Mesendoderm (in vitro differentiated cells): ENCODE data around the gene MILR1.
"Not testable (repeated sequence)": the region's sequence is repeated elsewhere in the genome, so short reads cannot be mapped to it uniquely, and the experiment has no call there.

Experiments used
- DNase-seq: peaks from one replicate; pipeline ENCODE4 v3.0.0; 2013
- H2AK5ac ChIP-seq: 2 replicates; pipeline ENCODE4 v1.6.1; 2013; ENCODE audit warnings: low read length, inconsistent platforms
- H2BK120ac ChIP-seq: 2 replicates; pipeline ENCODE4 v1.6.1; 2013; ENCODE audit warnings: low read depth, mild to moderate bottlenecking, low read length, moderate library complexity, mixed read lengths
- H2BK15ac ChIP-seq: replicated peaks from 2 replicates; pipeline ENCODE4 v1.6.1; 2013; ENCODE audit warnings: low read depth, mild to moderate bottlenecking, moderate library complexity
- H2BK5ac ChIP-seq: 2 replicates; pipeline ENCODE4 v1.6.1; 2013; ENCODE audit warnings: low read length, inconsistent platforms
- H3K18ac ChIP-seq: 2 replicates; pipeline ENCODE4 v1.6.1; 2013; ENCODE audit warnings: mild to moderate bottlenecking, low read length, mixed read lengths
- H3K23ac ChIP-seq: one replicate; pipeline ENCODE4 v1.6.1; 2013; ENCODE audit warnings: low read length
- H3K27ac ChIP-seq: 2 replicates; pipeline ENCODE4 v1.5.1; 2013; ENCODE audit warnings: low read depth, mild to moderate bottlenecking, inconsistent platforms, low read length, moderate library complexity
- H3K27me3 ChIP-seq: 2 replicates; pipeline ENCODE4 v1.6.1; 2013; ENCODE audit warnings: low read length, control low read depth, mild to moderate bottlenecking, inconsistent platforms; ENCODE audit not compliant: insufficient read depth, poor library complexity
- H3K36me3 ChIP-seq: 2 replicates; pipeline ENCODE4 v1.6.1; 2013; ENCODE audit warnings: low read length, inconsistent platforms; ENCODE audit not compliant: control insufficient read depth, insufficient read depth
- H3K4ac ChIP-seq: one replicate; pipeline ENCODE4 v1.6.1; 2013; ENCODE audit warnings: low read depth, mild to moderate bottlenecking, low read length, moderate library complexity
- H3K4me1 ChIP-seq: 2 replicates; pipeline ENCODE4 v1.6.1; 2013; ENCODE audit warnings: low read depth, low read length, inconsistent platforms; ENCODE audit not compliant: control insufficient read depth
- H3K4me2 ChIP-seq: 2 replicates; pipeline ENCODE4 v1.6.1; 2013; ENCODE audit warnings: low read length
- H3K4me3 ChIP-seq: 2 replicates; pipeline ENCODE4 v1.5.1; 2013; ENCODE audit warnings: mild to moderate bottlenecking, low read length
- H3K56ac ChIP-seq: one replicate; pipeline ENCODE4 v1.6.1; 2013; ENCODE audit warnings: low read length
- H3K79me1 ChIP-seq: 2 replicates; pipeline ENCODE4 v1.6.1; 2013; ENCODE audit warnings: low read length, inconsistent platforms
- H3K79me2 ChIP-seq: 2 replicates; pipeline ENCODE4 v1.6.1; 2013; ENCODE audit warnings: mild to moderate bottlenecking, low read length; ENCODE audit not compliant: control insufficient read depth, insufficient read depth
- H3K9ac ChIP-seq: 2 replicates; pipeline ENCODE4 v1.6.1; 2013; ENCODE audit warnings: low read length, inconsistent platforms
- H4K5ac ChIP-seq: one replicate; pipeline ENCODE4 v1.6.1; 2013; ENCODE audit warnings: low read length
- H4K8ac ChIP-seq: one replicate; pipeline ENCODE4 v1.6.1; 2013; ENCODE audit warnings: low read depth, mild to moderate bottlenecking, control low read depth, low read length, moderate library complexity
- WGBS: extraction: QIAGEN DNeasy Blood & Tissue Kit; methylation state at CpG from one replicate; pipeline ENCODE4 v1.1.7; 2013; ENCODE audit warnings: low lambda C conversion rate, missing lambda C conversion rate; ENCODE audit not compliant: insufficient coverage; ENCODE audit errors: extremely low coverage; 5-methylcytosine and 5-hydroxymethylcytosine counted together

The MILR1 gene

DNA sequence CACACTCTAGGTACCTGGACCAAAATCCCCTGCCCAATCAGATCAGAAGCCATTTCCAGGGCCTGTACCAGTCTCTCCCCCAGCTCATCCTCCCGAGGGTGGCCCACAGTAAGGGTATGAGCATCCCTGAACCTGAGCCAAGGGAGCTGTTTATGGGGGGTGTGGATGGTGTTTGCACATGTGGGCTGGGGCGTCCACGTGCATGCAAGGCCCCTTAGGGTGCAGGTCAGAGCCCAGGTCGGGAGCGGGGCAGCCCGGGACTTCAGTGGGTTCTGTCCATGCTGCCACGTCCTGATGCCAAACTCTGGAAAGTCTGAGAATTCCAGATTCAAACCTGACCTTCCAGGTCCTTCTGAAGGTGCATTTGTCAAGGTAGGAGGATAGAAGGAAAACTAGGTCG lies 9.8 kb downstream of the MILR1 start:
- Histone ChIP-seq H3K4me2 (no peak overlapping the region), H4K8ac (no peak overlapping the region), H2BK5ac (no peak overlapping the region), H3K4me3 (no peak overlapping the region), H4K5ac (no peak overlapping the region), H3K18ac (no peak overlapping the region), H3K36me3 (no peaks in the 10 kb centered on the region), H3K4ac (no peak overlapping the region), H3K4me1 (no peaks in the 10 kb centered on the region), H3K23ac (no peak overlapping the region), H3K79me2 (no peaks in the 10 kb centered on the region), H2BK120ac (no peak overlapping the region), H2BK15ac (no peak overlapping the region), H3K56ac (no peak overlapping the region), H2AK5ac (no peak overlapping the region), H3K9ac (no peak overlapping the region), H3K79me1 (no peaks in the 10 kb centered on the region), H3K27me3 (no peaks in the 10 kb centered on the region), H3K27ac (no peak overlapping the region)
- DNase-seq, result no peak
- WGBS, result no CpG with 5 or more reads among the region's 8 CpGs

GRCh38 chr17:64459284-64459747 lies 10.4 kb downstream of the MILR1 start:
- no peak overlapping the region for H3K18ac ChIP-seq
- H2BK120ac ChIP-seq, result no peak overlapping the region
- no peak overlapping the region for H3K4me2 ChIP-seq
- H2BK15ac ChIP-seq, result no peak overlapping the region
- no peaks in the 10 kb centered on the region for H3K79me2 ChIP-seq
- H3K27ac ChIP-seq, result no peak overlapping the region
- WGBS, result no CpG with 5 or more reads among the region's 6 CpGs
- no peak overlapping the region for H3K23ac ChIP-seq
- H4K8ac ChIP-seq, result no peak overlapping the region
- no peak overlapping the region for H2BK5ac ChIP-seq
- H3K4me3 ChIP-seq, result no peak overlapping the region
- no peak overlapping the region for H3K56ac ChIP-seq
- no peak overlapping the region for H2AK5ac ChIP-seq
- H3K4ac ChIP-seq, result no peak overlapping the region
- no peak for DNase-seq
- no peak overlapping the region for H4K5ac ChIP-seq
- no peak overlapping the region for H3K9ac ChIP-seq
- no peaks in the 10 kb centered on the region for H3K79me1 ChIP-seq
- H3K36me3 ChIP-seq, result no peaks in the 10 kb centered on the region
- no peaks in the 10 kb centered on the region for H3K27me3 ChIP-seq
- H3K4me1 ChIP-seq, result no peaks in the 10 kb centered on the region

GRCh38 chr17:64459818-64460217 lies 10.9 kb downstream of the MILR1 start:
- H3K9ac ChIP-seq, H3K23ac ChIP-seq, H2BK120ac ChIP-seq, H3K4ac ChIP-seq, H3K4me3 ChIP-seq, H4K8ac ChIP-seq, H3K36me3 ChIP-seq, H2BK15ac ChIP-seq, H3K79me1 ChIP-seq, H3K27ac ChIP-seq, DNase-seq, H3K18ac ChIP-seq, H3K4me2 ChIP-seq, H3K56ac ChIP-seq, H2BK5ac ChIP-seq, H3K4me1 ChIP-seq, H3K27me3 ChIP-seq, H4K5ac ChIP-seq, H3K79me2 ChIP-seq, H2AK5ac ChIP-seq: not testable (repeated sequence)
- no CpG with 5 or more reads among the region's 7 CpGs for WGBS

DNA sequence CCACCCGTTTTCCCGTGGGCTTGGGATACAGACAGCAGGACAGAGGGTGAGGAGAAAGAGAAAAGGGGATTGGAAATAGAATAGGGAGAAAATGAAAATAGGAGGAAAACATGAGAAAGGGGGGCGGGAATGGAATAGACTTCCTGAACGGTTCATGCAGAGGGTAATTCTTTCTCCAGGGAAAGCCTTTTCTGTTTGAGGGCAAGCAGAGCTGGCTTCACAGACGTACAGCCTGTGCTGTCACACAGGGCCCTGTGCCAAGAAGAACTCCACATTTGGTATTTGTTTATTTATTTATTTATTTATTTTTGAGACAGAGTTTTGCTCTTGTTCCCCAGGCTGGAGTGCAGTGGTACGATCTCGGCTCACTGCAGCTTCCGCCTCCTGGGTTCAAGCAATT lies 12.0 kb downstream of the MILR1 start:
- Histone ChIP-seq H3K79me2 (no peaks in the 10 kb centered on the region), H3K4ac (no peak overlapping the region), H3K9ac (no peak overlapping the region), H3K4me1 (no peaks in the 10 kb centered on the region), H3K36me3 (no peaks in the 10 kb centered on the region), H3K18ac (no peak overlapping the region), H4K5ac (no peak overlapping the region), H2AK5ac (no peak overlapping the region), H3K79me1 (no peaks in the 10 kb centered on the region), H2BK5ac (no peak overlapping the region), H3K27me3 (no peaks in the 10 kb centered on the region), H3K4me2 (no peak overlapping the region), H4K8ac (no peak overlapping the region), H3K4me3 (no peak overlapping the region), H3K27ac (no peak overlapping the region), H2BK15ac (no peak overlapping the region), H3K56ac (no peak overlapping the region), H3K23ac (no peak overlapping the region), H2BK120ac (no peak overlapping the region)
- no peak for DNase-seq
- 100% methylated on average over 1 of the region's 8 CpGs for WGBS

- Histone ChIP-seq H3K36me3 (no peaks in the 10 kb centered on the region), H2AK5ac (no peak overlapping the region), H3K56ac (no peak overlapping the region), H3K4me2 (no peak overlapping the region), H4K5ac (no peak overlapping the region), H3K18ac (no peak overlapping the region), H3K27ac (no peak overlapping the region), H3K9ac (no peak overlapping the region), H3K27me3 (no peaks in the 10 kb centered on the region), H2BK120ac (no peak overlapping the region), H4K8ac (no peak overlapping the region), H3K4me1 (no peaks in the 10 kb centered on the region), H3K79me1 (no peaks in the 10 kb centered on the region), H3K23ac (no peak overlapping the region), H2BK5ac (no peak overlapping the region), H3K4me3 (no peak overlapping the region), H3K4ac (no peak overlapping the region), H2BK15ac (no peak overlapping the region), H3K79me2 (no peaks in the 10 kb centered on the region)
- no peak for DNase-seq
- no CpG with 5 or more reads among the region's 6 CpGs for WGBS
Measured at GRCh38 chr17:64461788-64462187, 12.9 kb downstream of the MILR1 start.

DNA sequence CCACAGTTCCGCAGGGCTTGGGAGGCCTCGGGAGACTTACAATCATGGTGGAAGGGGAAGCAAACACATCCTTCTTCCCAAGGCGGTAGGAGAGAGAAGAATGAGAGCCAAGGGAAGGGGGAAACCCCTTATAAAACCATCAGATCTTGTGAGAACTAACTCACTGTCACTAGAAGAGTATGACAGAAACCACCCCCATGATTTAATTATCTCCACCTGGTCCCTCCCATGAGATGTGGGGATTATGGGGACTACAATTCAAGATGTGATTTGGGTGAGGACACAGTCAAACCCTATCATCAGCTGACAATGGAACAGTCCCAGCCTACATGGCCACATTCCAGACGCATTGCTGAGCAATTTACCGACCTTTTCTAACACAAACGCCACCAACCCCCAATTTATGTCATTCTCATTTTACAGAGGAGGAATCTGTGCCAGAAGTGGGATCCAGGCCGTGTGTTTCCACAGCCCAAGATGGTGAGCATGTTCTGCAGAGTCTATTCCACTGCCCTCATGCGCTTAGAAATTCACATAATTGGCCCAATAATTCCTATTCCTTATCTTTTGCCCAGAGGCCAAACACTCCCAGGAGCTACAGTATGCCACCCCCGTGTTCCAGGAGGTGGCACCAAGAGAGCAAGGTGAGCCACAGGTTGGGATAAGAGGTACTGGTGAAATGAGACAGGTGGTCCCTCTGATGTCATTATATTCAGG lies 17.3 kb downstream of the MILR1 start:
- no CpG with 5 or more reads among the region's 9 CpGs for WGBS
- Histone ChIP-seq H2BK5ac (no peak overlapping the region), H3K79me2 (no peaks in the 10 kb centered on the region), H3K27me3 (no peaks in the 10 kb centered on the region), H3K56ac (no peak overlapping the region), H3K4me1 (peaks cover 5% of the 10 kb centered on the region), H3K9ac (no peak overlapping the region), H2AK5ac (no peak overlapping the region), H3K36me3 (no peaks in the 10 kb centered on the region), H3K18ac (no peak overlapping the region), H4K5ac (no peak overlapping the region), H2BK120ac (no peak overlapping the region), H3K4ac (no peak overlapping the region), H3K23ac (no peak overlapping the region), H3K4me3 (no peak overlapping the region), H3K27ac (no peak overlapping the region), H4K8ac (no peak overlapping the region), H3K79me1 (no peaks in the 10 kb centered on the region), H3K4me2 (no peak overlapping the region), H2BK15ac (no peak overlapping the region)
- DNase-seq, result peak; percentile 38
